Heart right ventricle (tissue), 16 donors: ENCODE measurements around the gene PDIA5. TPM values are rescaled to one million over a fixed set of nuclear protein-coding genes. Genes with fewer than 3 reads are reported as not detected.

Source experiments
- ATAC-seq, 8 donors: fragments of 200-7000 bp; cut with Tn5 transposase; one replicate each; pipeline ENCODE4 v1.9.1; 2020; ENCODE audit warnings: mild to moderate bottlenecking in 8 of 8, moderate library complexity in 8 of 8, moderate number of reproducible peaks in 1 of 8
- DNase-seq, 2 donors: peaks; one replicate each; pipeline ENCODE4 v3.0.0-alpha.2; 2020
- H3K27ac ChIP-seq, 10 donors: fragments of 200-600 bp; sonication (generic) in 2 of 10; one replicate each; pipeline versions ENCODE4 v1.5.0 to v1.8.0; 2020 to 2022; ENCODE audit warnings: mild to moderate bottlenecking in 3 of 10
- H3K27me3 ChIP-seq, 7 donors: fragments of 200-600 bp; one replicate each; pipeline ENCODE4 v1.8.0; 2021 to 2022; ENCODE audit warnings: mild to moderate bottlenecking in 2 of 7
- H3K36me3 ChIP-seq, 9 donors: fragments of 200-600 bp; sonication (generic) in 1 of 9; one replicate each; pipeline versions ENCODE4 v1.5.0 to v1.8.0; 2020 to 2022; ENCODE audit warnings: mild to moderate bottlenecking in 2 of 9
- H3K4me1 ChIP-seq, 9 donors: fragments of 200-600 bp; sonication (generic) in 1 of 9; one replicate each; pipeline versions ENCODE4 v1.5.0 to v1.8.0; 2020 to 2022; ENCODE audit warnings: mild to moderate bottlenecking in 4 of 9
- H3K4me3 ChIP-seq, 10 donors: fragments of 200-600 bp; sonication (generic) in 2 of 10; one replicate each; pipeline versions ENCODE4 v1.5.0 to v1.8.0; 2020 to 2022; ENCODE audit warnings: mild to moderate bottlenecking in 7 of 10, moderate library complexity in 2 of 10
- H3K9me3 ChIP-seq, 11 donors: fragments of 200-600 bp in 10 of 11; sonication (generic) in 2 of 11; one replicate each; pipeline versions ENCODE4 v1.5.0 to v1.8.0; 2013 to 2022; ENCODE audit warnings: mild to moderate bottlenecking in 2 of 11, control low read depth in 1 of 11, moderate library complexity in 1 of 11
- CTCF ChIP-seq, 9 donors: fragments of 200-600 bp; sonication (generic) in 2 of 9; IDR thresholded peaks; one replicate each; pipeline versions ENCODE4 v1.5.0 to v1.8.0; 2021 to 2022; ENCODE audit warnings: antibody characterized with exemption in 9 of 9, mild to moderate bottlenecking in 5 of 9, moderate library complexity in 1 of 9
- WGBS, 2 donors: extraction: QIAGEN DNeasy Blood & Tissue Kit; methylation state at CpG; one replicate each; pipeline ENCODE4 v1.1.7; 2013; ENCODE audit warnings: inconsistent platforms in 1 of 2; 5-methylcytosine and 5-hydroxymethylcytosine counted together
- intact Hi-C, 10 donors: fragments of 100-400 bp; cut with DNase I; formaldehyde crosslinking; loops; one replicate each; pipeline versions ENCODE4 v1.11.1 to v1.14.2; 2022
- polyA plus RNA-seq, 2 donors: library from polyadenylated mRNA; stranded (reverse); fragments of 200-250 nt; gene quantifications; one replicate each; pipeline ENCODE4 v1.2.3, GENCODE V29; 2013
- total RNA-seq, 10 donors: library from RNA; stranded (reverse); fragmentation: NEBNext Ultra II Directional in 3 of 10; extraction: Animal tissue kit (Norgen Biotek cat#: 25700) in 3 of 10; gene quantifications; one replicate each; pipeline versions ENCODE4 v1.2.1 to v1.2.4, GENCODE V29; 2021 to 2023
- donor health status: Arrhythmogenic right ventricular cardiomyopathy.
- donor health status: ischemic (EF 13 %, LVEDD 7.1; RV severe dilation, severe dysfunction).
- donor health status: healthy with polysubstance abuse.
- donor health status: DM: no; HTN: yes; CAD: no.
- donor health status: DM: no; HTN: no; CAD: no.
- donor health status: ischemic (EF 25% LVEDD 6.9; RV normal size, moderate dysfunction).
- donor health status: ischemic (EF 25% LVEDD 5.7; RV mildly dilated, moderate dysfunction).
- donor health status: healthy.
- donor health status: DM: yes; HTN: yes; CAD: no.
- donor health status: Ischemic cardiomyopathy.
- donor health status: ischemic (EF 35%, LVEDD 5.7; RV mildly dilated, moderate dysfunction).
- donor health status: nonischemic (EF 11% LVEDD 7.7; RV severe dilation, severe dysfunction).
- donor health status: DM: yes; HTN: yes; CAD: no.
- donor health status: PGD.
- donor health status: ischemic (EF 29% LVEDD 5.4; RV normal size, mild dysfunction).
- donor health status: nonischemic (EF 23%, LVEDD 6.1; RV moderate dilation, normal function).

PDIA5 gene
- total and polyA plus RNA-seq, 12 donors, result 4.2 to 14.6 (median 6.3) TPM

DNA sequence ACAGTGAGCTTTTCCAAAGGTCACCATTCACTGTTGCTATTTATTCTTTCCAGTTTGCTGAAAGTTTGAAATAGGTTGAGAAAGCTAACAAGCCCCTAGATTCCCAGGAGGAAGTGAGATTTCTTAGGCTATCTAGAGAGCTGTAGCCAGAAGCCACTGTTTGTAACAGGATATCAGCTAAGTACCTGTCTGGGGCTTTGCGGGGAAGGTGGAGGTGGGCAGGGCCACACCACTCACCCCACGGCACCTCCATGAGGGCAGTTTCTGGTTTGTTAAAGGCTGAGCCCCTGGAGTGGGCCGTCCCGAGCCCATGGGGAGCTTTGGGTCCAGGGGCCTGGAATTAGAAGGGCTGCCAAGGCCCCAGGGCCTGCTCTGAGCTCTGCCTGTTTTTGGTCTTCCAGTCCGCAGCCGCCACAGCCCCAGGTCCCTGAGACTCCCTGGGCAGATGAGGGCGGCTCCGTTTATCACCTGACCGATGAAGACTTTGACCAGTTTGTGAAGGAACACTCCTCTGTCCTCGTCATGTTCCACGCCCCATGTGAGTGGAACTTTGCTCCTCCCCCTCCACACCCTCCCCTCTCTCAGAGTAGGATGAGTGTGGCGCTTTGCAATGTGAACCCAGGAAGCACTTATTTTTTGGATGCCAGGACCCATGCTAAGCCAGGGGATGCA lies 63.4 kb downstream of the PDIA5 start:
- TF ChIP-seq CTCF (IDR thresholded peaks at IDR 0.05), result no peak
- H3K27ac ChIP-seq, result no peak overlapping the region
- DNase-seq (no peak), ATAC-seq (peak in 2 of 8 donors; percentile 29 to 33)
- peaks cover 0 to 4% (median 0%) of the 10 kb centered on the region in 9 donors for H3K4me1 ChIP-seq
- WGBS, 2 donors, result 95 to 96% methylated on average over 12 of the region's 12 CpGs
- no peaks in the 10 kb centered on the region for H3K27me3 ChIP-seq
- no peaks in the 10 kb centered on the region for H3K9me3 ChIP-seq
- peaks cover 0 to 94% (median 6%) of the 10 kb centered on the region in 9 donors for H3K36me3 ChIP-seq
- no peak overlapping the region for H3K4me3 ChIP-seq
- intact Hi-C loops, result no loop called here

DNA sequence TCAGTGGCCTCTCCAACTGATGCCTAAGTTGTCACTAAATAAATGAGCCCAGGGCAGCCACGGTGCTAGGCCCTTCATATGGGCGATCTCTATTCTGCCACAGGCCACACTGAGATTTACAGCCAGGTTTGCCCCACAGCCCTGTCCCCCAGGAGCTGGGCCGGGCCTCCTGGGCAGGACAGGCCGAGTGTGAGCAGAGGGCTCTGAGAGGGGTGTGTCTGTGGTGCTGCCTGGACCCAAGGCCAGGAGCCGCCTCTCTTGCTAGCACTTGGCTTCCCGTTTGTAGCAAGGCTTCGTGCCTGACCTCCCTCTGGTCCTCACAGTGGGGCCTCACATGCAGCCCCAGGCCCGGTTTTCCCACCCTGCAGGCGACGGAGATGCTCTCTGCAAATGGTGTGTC lies 67.8 kb downstream of the PDIA5 start:
- H3K4me3 ChIP-seq, result no peak overlapping the region
- DNase-seq (no peak), ATAC-seq (peak in 1 of 8 donors; percentile 22)
- H3K27me3 ChIP-seq, result no peaks in the 10 kb centered on the region
- no peaks in the 10 kb centered on the region for H3K4me1 ChIP-seq
- 86 to 89% methylated on average over 10 of the region's 10 CpGs for WGBS, 2 donors
- no peak overlapping the region for H3K27ac ChIP-seq
- H3K9me3 ChIP-seq, result no peaks in the 10 kb centered on the region
- intact Hi-C loops, result no loop called here
- H3K36me3 ChIP-seq, result peaks cover 0 to 86% (median 0%) of the 10 kb centered on the region in 9 donors
- TF ChIP-seq CTCF (IDR thresholded peaks at IDR 0.05), result no peak

GRCh38 chr3:123137001-123137400 lies 70.2 kb downstream of the PDIA5 start:
- H3K4me3 ChIP-seq, result no peak overlapping the region
- WGBS, 2 donors, result 88 to 95% methylated on average over 2 of the region's 2 CpGs
- no peaks in the 10 kb centered on the region for H3K9me3 ChIP-seq
- no peak for DNase-seq
- intact Hi-C loops, result no loop called here
- H3K27ac ChIP-seq, result no peak overlapping the region
- no peak for TF ChIP-seq CTCF (IDR thresholded peaks at IDR 0.05)
- peaks cover 0 to 85% (median 0%) of the 10 kb centered on the region in 9 donors for H3K36me3 ChIP-seq
- no peak for ATAC-seq
- no peaks in the 10 kb centered on the region for H3K4me1 ChIP-seq
- no peaks in the 10 kb centered on the region for H3K27me3 ChIP-seq

DNA sequence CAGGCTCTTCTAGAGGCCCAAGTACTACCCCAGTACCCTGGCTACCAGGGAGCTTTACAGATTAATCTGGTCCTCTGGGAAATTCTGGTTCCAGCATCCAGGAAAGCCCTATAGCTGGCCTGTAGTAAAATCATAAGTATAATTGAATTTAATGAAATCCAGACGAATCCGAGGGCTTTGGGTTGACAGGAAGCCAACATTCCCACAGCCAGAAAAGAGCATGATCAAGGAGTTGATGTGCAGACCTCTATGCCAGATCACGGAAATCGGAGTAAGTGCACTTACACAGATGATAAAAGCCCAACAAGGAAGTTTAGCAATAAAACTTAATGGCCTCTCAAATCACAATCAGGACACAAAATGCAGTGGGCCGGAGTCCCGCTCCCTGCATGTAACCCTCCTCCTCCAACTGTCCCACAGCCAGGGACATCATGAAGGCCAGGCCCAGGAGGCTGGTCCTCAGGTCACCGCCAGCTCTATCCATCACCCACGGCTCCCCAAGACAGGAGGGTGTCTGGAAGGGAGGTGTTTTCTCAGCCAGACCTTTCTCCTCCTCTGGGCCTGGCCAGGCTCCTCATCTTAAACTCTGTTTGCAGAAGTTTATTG lies 72.1 kb downstream of the PDIA5 start:
- DNase-seq (no peak), ATAC-seq (no peak)
- TF ChIP-seq CTCF (IDR thresholded peaks at IDR 0.05), result no peak
- peaks cover 0 to 74% (median 0%) of the 10 kb centered on the region in 9 donors for H3K36me3 ChIP-seq
- no peaks in the 10 kb centered on the region for H3K9me3 ChIP-seq
- H3K27me3 ChIP-seq, result no peaks in the 10 kb centered on the region
- intact Hi-C loops, result no loop called here
- no peak overlapping the region for H3K4me3 ChIP-seq
- WGBS, 2 donors, result 80% methylated on average over 8 of the region's 8 CpGs
- H3K4me1 ChIP-seq, result no peaks in the 10 kb centered on the region
- no peak overlapping the region for H3K27ac ChIP-seq
